Tibial nerve (tissue), 3 donors: Measurements from ENCODE around the gene ANO1.

ENCODE experiments used
- EP300 ChIP-seq, 2 donors: sonication (generic); formaldehyde crosslinking; IDR thresholded peaks; one replicate each; pipeline ENCODE4 v1.6.1; 2017; ENCODE audit warnings: antibody characterized with exemption in 2 of 2, mild to moderate bottlenecking in 1 of 2
- POLR2A ChIP-seq, 2 donors: fragments of 450-650 bp; IDR thresholded peaks; one replicate each; pipeline ENCODE4 v1.6.1; 2017; ENCODE audit warnings: antibody characterized with exemption in 2 of 2, mild to moderate bottlenecking in 2 of 2, moderate library complexity in 2 of 2

GRCh38 chr11:70105369-70105754, 27.2 kb downstream of the ANO1 start:
- no peak for TF ChIP-seq POLR2A (IDR thresholded peaks at IDR 0.05)
- no peak for TF ChIP-seq EP300 (IDR thresholded peaks at IDR 0.05)
